Activated effector memory CD4-positive, alpha-beta T cell treated with anti-CD3 and anti-CD28 coated beads, Interleukin-2, amount 50 U/mL, for 16 hours (primary cell): ENCODE results near the gene OTUB1.
"Not testable (repeated sequence)": the region's sequence is repeated elsewhere in the genome, so short reads cannot be mapped to it uniquely, and the experiment has no call there.

Source experiments
- DNase-seq: peaks from one replicate; pipeline ENCODE4 v3.0.0-alpha.2; 2020

OTUB1 gene

DNA sequence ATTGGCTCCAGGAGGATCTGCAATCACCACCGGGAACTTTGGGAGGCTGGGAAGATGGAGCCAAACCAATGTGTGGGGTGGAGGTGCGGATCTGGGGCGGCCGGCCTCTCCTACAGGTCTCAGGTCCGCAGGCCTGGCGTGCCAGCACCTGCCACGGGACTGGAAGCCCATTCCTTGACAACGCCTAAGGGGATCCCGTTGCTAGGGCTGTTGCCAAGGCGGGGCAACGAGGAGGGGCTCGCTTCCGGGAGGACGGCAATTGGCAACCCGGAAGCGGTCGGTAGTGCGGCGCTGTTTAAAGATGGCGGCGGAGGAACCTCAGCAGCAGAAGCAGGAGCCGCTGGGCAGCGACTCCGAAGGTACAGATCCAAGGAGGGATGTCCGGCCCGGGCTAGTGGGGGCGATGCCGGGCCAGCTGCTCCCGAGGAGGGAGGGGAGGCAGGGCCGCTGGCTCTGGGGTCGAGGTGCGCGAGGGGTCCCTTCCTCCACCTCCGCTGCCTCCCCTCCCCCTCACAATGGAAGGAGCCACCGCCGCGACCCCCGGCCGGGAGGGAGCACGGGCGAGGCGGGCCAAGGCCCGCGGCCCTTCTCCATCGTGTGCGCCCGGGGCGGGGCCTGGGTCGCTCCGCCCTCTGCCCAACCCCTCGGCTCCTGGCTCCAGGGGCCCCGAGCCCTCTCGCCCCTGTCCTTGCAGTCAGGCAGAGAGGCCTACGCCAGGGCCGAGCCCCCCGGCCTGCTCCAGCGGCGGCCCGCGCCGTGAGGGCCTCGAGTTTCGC, at the start of gene OTUB1:
OTUB1 (plus strand) TSS at position 283 of the 776 bp plus-strand sequence; CDS start at position 302, 19 bp downstream.
- DNase-seq = peak; percentile 96

DNA sequence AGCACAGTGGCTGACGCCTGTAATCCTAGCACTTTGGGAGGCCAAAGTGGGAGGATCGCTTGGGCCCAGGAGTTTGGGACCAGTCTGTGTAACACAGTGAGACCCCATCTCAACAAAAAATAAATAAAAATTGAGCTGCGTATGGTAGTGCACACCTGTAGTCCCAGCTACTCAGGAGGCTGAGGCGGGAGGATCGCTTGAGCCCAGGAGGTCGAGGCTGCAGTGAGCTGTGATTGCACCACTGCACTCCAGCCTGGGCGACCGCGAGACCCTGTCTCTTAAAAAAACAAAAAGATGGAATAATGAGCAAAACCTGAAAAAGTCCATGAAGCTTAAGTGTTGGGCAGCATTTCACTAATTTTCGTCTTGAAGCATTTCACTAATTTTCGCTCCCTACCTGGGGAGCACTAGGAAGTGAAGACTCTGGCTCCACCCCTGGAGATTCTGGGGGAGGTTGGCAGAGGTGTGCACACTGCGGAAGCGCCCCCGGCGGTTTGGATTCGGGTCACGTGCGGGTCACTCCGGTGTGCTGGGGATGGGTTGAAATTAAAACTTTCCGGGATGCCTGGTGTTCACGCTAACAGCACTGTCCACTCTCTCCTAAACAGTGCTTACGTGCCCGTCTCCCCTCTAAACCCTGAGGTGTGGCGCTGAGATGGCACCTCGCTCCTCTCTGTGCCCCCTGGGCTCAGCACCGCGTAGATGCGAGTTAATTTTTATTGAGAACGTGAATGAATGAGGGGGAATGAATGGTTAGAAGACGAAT, 48.3 kb upstream of the OTUB1 start:
- DNase-seq = peak; percentile 70

DNA sequence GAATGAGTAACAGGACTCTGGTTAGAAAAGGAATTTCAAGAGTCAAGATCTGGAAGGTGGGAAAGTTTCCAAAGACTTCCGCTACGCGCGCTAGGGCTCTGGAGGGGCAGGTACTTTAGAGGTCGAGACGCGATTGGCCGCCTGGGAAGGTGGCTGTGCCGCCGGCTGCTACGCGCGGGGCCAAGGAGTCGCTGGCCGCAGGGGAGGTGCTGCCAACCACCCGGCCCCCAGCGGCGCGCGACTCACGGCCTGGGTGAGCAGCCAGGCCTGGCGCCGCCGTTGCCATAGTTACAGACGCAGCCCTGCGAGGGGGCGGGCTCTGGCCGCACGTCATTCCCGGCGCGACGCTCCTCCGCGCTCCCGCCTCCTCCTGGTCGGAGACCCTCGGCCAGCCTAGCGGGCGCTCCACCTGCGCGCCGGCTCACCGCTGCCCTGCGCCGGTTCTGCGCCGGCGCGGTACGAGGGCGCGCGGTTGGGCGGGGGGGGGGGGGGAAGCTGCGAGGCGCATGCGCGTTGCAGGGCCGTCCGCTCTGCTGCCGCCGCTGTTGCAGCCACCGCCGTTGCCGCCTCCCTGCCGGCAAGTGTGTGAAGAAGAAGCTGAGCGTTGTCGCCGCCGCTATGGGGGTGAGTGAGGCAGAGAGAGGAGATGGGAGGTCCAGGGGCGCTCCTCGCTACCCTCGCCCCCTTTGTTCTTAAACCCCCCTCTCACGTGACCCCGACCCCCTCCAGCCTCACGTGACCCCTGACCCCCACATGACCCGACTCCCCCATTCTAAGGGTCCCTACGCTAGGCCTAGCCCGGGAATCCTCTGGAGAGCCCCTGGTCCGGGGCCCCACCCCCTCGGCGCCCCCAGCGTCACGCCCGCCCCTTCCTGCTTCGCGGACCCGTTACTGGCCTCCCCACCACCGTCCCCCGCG, 47.5 kb upstream of the OTUB1 start, which contains the start of gene NAA40:
NAA40 (plus strand) TSS at position 524 of the 918 bp plus-strand sequence; CDS start at position 619, 95 bp downstream.
- DNase-seq = peak; percentile 96

DNA sequence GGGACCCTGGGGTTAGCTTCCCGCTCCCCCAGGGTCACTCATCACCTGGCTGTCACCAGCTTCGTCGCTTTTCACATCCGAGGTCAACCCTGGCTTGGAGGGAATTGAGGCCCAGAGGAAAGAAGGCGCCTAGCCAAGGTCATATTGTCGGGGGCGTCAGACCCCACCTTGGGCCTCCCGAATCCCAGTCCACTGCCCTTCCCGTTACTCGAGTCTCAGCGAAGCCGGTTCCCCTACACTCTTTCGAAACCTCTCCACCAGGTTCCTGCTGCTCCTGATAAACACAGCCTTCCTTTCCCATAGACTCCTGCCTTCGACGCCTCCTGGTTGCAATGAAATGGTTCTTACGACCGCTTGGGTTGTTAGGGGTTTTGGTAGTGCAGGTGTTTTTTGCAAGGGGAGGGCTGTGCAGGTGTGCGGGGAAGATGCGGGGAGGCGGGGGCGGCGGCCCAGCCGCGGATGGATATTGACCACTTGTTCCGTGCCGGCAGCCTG, 46.8 kb upstream of the OTUB1 start:
- DNase-seq = no peak

- DNase-seq = no peak
Observed at GRCh38 chr11:63940786-63941185, 45.5 kb upstream of the OTUB1 start.

- no peak for DNase-seq
Observed at GRCh38 chr11:63941901-63942300, 44.3 kb upstream of the OTUB1 start.

GRCh38 chr11:63942803-63943202, 43.4 kb upstream of the OTUB1 start:
- DNase-seq = no peak

- no peak for DNase-seq
Observed at GRCh38 chr11:63944987-63945386, 41.3 kb upstream of the OTUB1 start.

DNA sequence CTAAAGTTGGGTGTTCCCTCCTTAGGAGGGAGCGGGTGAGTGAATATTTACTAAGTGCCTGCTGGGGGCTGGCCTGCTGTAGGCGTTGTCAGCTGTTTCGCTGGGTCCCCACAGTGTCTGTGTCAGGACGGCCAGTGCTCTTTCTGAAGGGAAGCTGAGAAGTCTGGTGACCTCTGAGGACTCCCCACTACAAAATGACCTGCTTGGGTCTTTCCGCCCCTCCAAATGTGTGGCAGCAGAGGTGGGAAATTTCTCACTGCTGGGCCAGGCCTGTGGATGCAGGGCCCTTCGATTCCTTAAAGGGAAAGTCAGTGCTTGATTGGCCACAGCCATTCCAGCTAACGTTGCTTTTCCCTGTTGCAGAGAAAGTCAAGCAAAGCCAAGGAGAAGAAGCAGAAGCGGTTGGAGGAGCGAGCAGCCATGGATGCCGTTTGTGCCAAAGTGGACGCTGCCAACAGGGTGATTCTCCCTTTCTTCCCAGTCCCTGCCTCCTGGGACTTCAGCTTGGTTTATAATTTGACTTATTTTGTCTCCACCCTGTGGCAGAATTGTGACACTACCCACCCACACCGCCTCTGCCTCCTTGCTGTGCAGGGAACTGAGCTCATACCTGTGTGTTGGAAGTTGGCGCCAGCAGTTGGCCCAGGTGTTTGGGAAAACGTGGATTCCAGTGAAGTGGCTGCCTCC, 40.6 kb upstream of the OTUB1 start:
- peak; percentile 78 for DNase-seq

DNA sequence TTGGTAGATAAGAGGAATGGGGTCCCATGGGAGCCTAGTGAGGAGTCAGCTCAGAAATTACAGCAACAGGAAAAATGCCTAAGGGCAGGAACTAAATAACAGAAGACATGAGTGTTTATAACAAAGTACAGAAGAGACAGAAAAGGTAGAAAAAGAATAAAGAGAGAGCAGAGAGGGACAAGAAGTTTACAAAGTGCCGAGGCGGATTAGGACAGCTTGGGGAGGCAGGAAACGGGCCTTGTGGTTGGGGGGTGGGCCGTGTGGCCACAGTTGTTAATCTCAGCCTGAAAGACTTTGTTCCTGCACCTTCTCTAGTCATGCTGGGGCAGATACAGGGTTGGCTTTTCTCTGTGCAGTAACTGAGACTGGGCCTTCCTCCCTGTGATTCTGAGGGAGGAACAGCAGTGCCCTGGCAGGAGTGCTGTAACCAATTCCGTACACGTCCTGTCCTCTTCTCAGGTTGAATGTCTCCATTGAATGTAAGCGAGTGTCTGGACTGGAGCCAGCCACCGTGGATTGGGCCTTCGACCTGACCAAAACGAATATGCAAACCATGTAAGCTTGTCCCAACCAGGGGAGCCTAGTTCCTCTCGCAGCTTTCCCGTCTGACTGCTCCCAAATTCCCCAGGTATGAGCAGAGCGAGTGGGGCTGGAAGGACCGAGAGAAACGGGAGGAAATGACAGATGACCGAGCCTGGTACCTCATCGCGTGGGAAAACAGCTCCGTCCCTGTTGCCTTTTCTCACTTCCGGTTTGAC, 34.3 kb upstream of the OTUB1 start:
- no peak for DNase-seq

DNA sequence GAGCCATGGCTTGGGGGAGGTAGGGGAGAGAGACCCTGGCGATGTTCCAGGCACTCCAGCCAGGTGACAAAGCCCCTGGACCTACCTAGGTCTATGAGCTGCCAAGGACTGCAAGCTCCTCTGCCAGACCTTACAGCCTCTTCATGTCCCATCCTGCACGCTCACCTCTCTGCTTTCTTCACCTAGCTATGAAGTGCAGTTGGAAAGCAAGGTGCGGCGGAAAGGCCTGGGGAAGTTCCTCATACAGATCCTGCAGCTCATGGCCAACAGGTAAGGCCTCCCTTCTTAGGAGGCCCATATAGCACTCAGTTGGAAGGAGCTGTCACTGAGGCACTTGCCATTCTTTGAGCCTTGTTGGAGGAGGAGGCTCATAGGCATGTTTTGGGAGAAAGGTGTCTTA, 33.7 kb upstream of the OTUB1 start:
- no peak for DNase-seq

GRCh38 chr11:63958008-63958407, 28.2 kb upstream of the OTUB1 start:
- DNase-seq = no peak

GRCh38 chr11:63961608-63962412, 24.4 kb upstream of the OTUB1 start:
- no peak for DNase-seq

DNA sequence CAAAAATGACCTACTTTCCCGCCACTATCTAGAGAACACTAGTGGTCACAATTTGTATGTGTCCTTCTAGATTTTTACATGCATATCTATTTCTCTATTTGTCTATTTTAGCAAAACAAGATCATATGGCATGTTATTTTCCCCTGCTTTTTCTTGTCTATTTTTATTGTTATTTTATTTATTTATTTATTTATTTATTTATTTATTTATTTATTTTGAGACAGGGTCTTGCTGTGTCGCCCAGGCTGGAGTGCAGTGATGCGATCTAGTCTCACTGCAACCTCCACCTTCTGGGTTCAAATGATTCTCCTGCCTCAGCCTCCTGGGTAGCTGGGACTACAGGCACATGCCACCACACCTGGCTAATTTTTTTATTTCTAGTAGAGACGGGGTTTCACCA, 22.3 kb upstream of the OTUB1 start:
- not testable (repeated sequence) for DNase-seq

DNA sequence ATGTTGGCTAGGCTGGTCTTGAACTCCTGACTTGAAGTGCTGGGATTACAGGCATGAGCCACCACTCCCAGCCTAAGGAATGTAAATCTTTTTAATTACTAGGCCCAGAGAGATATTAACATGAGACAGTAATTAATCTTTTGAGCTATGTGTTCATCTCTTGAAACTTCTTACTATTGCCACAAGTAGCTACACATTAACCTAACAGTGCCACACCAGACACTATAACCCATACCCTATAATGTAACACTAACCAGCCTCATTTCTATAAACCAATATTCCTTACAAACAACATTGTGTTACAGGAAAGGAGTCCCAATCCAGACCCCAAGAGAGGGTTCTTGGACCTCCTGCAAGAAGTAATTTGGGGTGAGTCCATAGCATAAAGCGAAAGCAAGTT, 19.8 kb upstream of the OTUB1 start:
- no peak for DNase-seq

GRCh38 chr11:63969461-63969860, 16.8 kb upstream of the OTUB1 start:
- no peak for DNase-seq

- DNase-seq = no peak
Observed at GRCh38 chr11:63970902-63971301, 15.3 kb upstream of the OTUB1 start.

- not testable (repeated sequence) for DNase-seq
Observed at GRCh38 chr11:63973912-63974258, 12.4 kb upstream of the OTUB1 start.

- DNase-seq = peak; percentile 98
Observed at GRCh38 chr11:63974259-63975143, 11.7 kb upstream of the OTUB1 start, which contains the start of gene COX8A. TSS of gene COX8A (plus strand) at chr11:63974620. CDS start at chr11:63974681, 61 bp downstream.
